K562 (cell line): ENCODE data around the gene SPAG7. TPM values are rescaled to one million over a fixed set of nuclear protein-coding genes. Genes with fewer than 3 reads are reported as not detected.

ENCODE experiments used
- ATAC-seq: fragments of 200-7000 bp; cut with Tn5 transposase; 3 replicates; pipeline ENCODE4 v1.9.1; 2020; ENCODE audit warnings: moderate library complexity
- BruUV-seq: library from RNA; stranded (reverse); fragments of 400-500 nt; replicated peaks from 2 replicates; lab custom pipeline; 2021; lab: Mats Ljungman, UMichigan
- CTCF ChIA-PET: fragments of 300-600 bp; formaldehyde crosslinking; extraction: SDS; loops from one replicate; lab custom pipeline; 2021; ENCODE audit warnings: low intra/inter-chr PET ratio; lab: Yijun Ruan, JAX
- POLR2A ChIA-PET: fragments of 300-600, 350-650 bp; sonication (Branson Sonifier 250); formaldehyde crosslinking; extraction: SDS; loops from one replicate; lab custom pipeline; 2021; ENCODE audit warnings: antibody characterized with exemption, inconsistent platforms; lab: Yijun Ruan, JAX
- DNase-seq, 4 experiments: peaks; one replicate each; pipeline versions ENCODE4 v3.0.0 to v3.0.0-alpha.2; 2011 to 2018; ENCODE audit warnings: low spot score in 3 of 4, mixed read lengths in 3 of 4; ENCODE audit errors: extremely low read depth in 1 of 4
- FAIRE-seq: peaks from 2 replicates; lab custom pipeline; 2011; peaks lifted over from hg19 to GRCh38; lab: Jason Lieb, UNC
- H2AFZ ChIP-seq: 2 replicates; pipeline ENCODE4 v1.6.0; 2011; ENCODE audit warnings: low read depth, low read length, control low read depth, inconsistent platforms
- H3K27ac ChIP-seq: fragments of 200-600 bp; 3 replicates; pipeline ENCODE4 v1.8.0; 2011; ENCODE audit warnings: low read depth, mild to moderate bottlenecking, control low read depth, inconsistent platforms, low read length, moderate library complexity, mixed read lengths; ENCODE audit errors: extremely low read depth
- H3K27me3 ChIP-seq, 2 experiments: fragments of 300-600 bp in 1 of 2; 2 replicates in 1 of 2; 3 replicates in 1 of 2; pipeline versions ENCODE4 v1.6.0 to v1.8.0; 2011; ENCODE audit warnings: inconsistent platforms in 2 of 2, low read length in 2 of 2, mild to moderate bottlenecking in 1 of 2, mixed read lengths in 1 of 2, moderate library complexity in 1 of 2; ENCODE audit not compliant: control insufficient read depth in 2 of 2, insufficient read depth in 2 of 2
- H3K36me3 ChIP-seq: fragments of 300-600 bp; 3 replicates; pipeline ENCODE4 v1.8.0; 2011; ENCODE audit warnings: mild to moderate bottlenecking, low read length, inconsistent platforms; ENCODE audit not compliant: control insufficient read depth, insufficient read depth
- H3K4me1 ChIP-seq, 2 experiments: fragments of 200-600 bp in 1 of 2; replicated peaks in 1 of 2; 2 replicates in 1 of 2; 3 replicates in 1 of 2; pipeline versions ENCODE4 v1.5.1 to v1.8.0; 2011; ENCODE audit warnings: inconsistent platforms in 2 of 2, low read length in 2 of 2, mild to moderate bottlenecking in 1 of 2, mixed read lengths in 1 of 2, moderate library complexity in 1 of 2; ENCODE audit not compliant: control insufficient read depth in 2 of 2, insufficient read depth in 2 of 2
- H3K4me2 ChIP-seq: 2 replicates; pipeline ENCODE4 v1.6.1; 2011; ENCODE audit warnings: low read length, control low read depth, inconsistent platforms, mixed read lengths; ENCODE audit not compliant: insufficient read depth
- H3K4me3 ChIP-seq: fragments of 200-600 bp; sonication (generic), shearing (Covaris generic); 2 replicates; pipeline ENCODE4 v1.5.1; 2016; ENCODE audit warnings: control low read depth, inconsistent platforms
- H3K79me2 ChIP-seq: fragments of 200-600 bp; 3 replicates; pipeline ENCODE4 v1.8.0; 2011; ENCODE audit warnings: low read length, inconsistent platforms; ENCODE audit not compliant: control insufficient read depth, insufficient read depth
- H3K9ac ChIP-seq, 2 experiments: 2 replicates each; pipeline versions ENCODE4 v1.6.0 to v1.6.1; 2011; ENCODE audit warnings: low read depth in 2 of 2, low read length in 2 of 2, control low read depth in 1 of 2, inconsistent platforms in 1 of 2, mild to moderate bottlenecking in 1 of 2, mixed read lengths in 1 of 2; ENCODE audit not compliant: insufficient read depth in 1 of 2
- H3K9me1 ChIP-seq: one replicate; pipeline ENCODE4 v1.6.0; 2011; ENCODE audit warnings: inconsistent platforms, mild to moderate bottlenecking, low read length, moderate library complexity; ENCODE audit not compliant: control insufficient read depth, insufficient read depth
- H3K9me3 ChIP-seq: replicated peaks from 2 replicates; pipeline ENCODE4 v1.5.1; 2011; ENCODE audit warnings: low read depth, low read length, inconsistent platforms; ENCODE audit not compliant: control insufficient read depth, insufficient read depth
- H4K20me1 ChIP-seq: replicated peaks from 2 replicates; pipeline ENCODE4 v1.6.1; 2011; ENCODE audit warnings: low read length, inconsistent platforms, mixed read lengths; ENCODE audit not compliant: control insufficient read depth, insufficient read depth
- LEF1 ChIP-seq: fragments of 450-650 bp; IDR thresholded peaks from 2 replicates; pipeline ENCODE4 v1.6.1; 2016; ENCODE audit warnings: mild to moderate bottlenecking
- MYC ChIP-seq, 2 experiments: fragments of 250-450 bp in 1 of 2; sonication (Bioruptor Pico) in 1 of 2; IDR thresholded peaks; 2 replicates each; pipeline versions ENCODE4 v1.5.1 to v1.6.1; 2012 to 2021; ENCODE audit warnings: low read depth in 2 of 2, borderline replicate concordance in 1 of 2, improper control_type of control experiment in 1 of 2, low read length in 1 of 2, mild to moderate bottlenecking in 1 of 2, moderate library complexity in 1 of 2
- NFE2L1 ChIP-seq: fragments of 450-650 bp; IDR thresholded peaks from 2 replicates; pipeline ENCODE4 v1.6.1; 2016; ENCODE audit warnings: missing genetic modification characterization, low read depth, mild to moderate bottlenecking, missing compliant biosample characterization, moderate library complexity, borderline replicate concordance
- RNF2 ChIP-seq: sonication (generic); IDR thresholded peaks from 2 replicates; pipeline ENCODE4 v1.6.1; 2016
- SRSF9 ChIP-seq: fragments of 200-400 bp; formaldehyde crosslinking; IDR thresholded peaks from 2 replicates; pipeline ENCODE4 v1.6.1; 2017; ENCODE audit warnings: low read depth, low read length, borderline replicate concordance
- TEAD4 ChIP-seq, 2 experiments: sonication (generic) in 1 of 2; formaldehyde crosslinking in 1 of 2; IDR thresholded peaks; 2 replicates each; pipeline versions ENCODE4 v1.6.1 to v1.8.0; 2012 to 2022; ENCODE audit warnings: borderline replicate concordance in 1 of 2, inconsistent platforms in 1 of 2, low read length in 1 of 2, mild to moderate bottlenecking in 1 of 2, missing genetic modification reagents in 1 of 2
- ZNF197 ChIP-seq: fragments of 200-800 bp; sonication (Bioruptor generic); IDR thresholded peaks from 2 replicates; pipeline ENCODE4 v1.6.1; 2016; ENCODE audit warnings: low read depth, missing genetic modification characterization, missing compliant biosample characterization
- ZNF263 ChIP-seq: sonication (generic); formaldehyde crosslinking; IDR thresholded peaks from 2 replicates; pipeline ENCODE4 v1.8.0; 2022; ENCODE audit warnings: mild to moderate bottlenecking, missing genetic modification reagents, borderline replicate concordance
- WGBS: fragments of 100-300 bp; shearing (Covaris generic); methylation state at CpG from one replicate; pipeline ENCODE4 v1.1.6; 2016; ENCODE audit warnings: low coverage, mixed read lengths; ENCODE audit not compliant: insufficient coverage; ENCODE audit errors: missing lambda C conversion rate; 5-methylcytosine and 5-hydroxymethylcytosine counted together
- in situ Hi-C: fragments of 300-500 bp; cut with MboI; formaldehyde crosslinking; loops from 4 replicates; pipeline ENCODE4 v1.15.0; 2018; ENCODE audit warnings: inconsistent platforms, mixed read lengths
- intact Hi-C: fragments of 100-400 bp; cut with micrococcal nuclease; formaldehyde crosslinking; loops from 2 replicates; pipeline ENCODE4 v1.14.2; 2022
- polyA plus RNA-seq, 8 experiments: library from polyadenylated mRNA; depleted of rRNA in 4 of 8; stranded (reverse) in 5 of 8; unstranded in 3 of 8; fragments of >200 nt; fragmentation: Nextera tagmentation in 2 of 8; fragmentation: Illumina TruSeq in 1 of 8; extraction: Ambion mirVana in 2 of 8; extraction: Trizol in 1 of 8; gene quantifications; 2 replicates each; pipeline versions ENCODE4 v1.2.1 to v1.2.3, GENCODE V29; 2011 to 2014; ENCODE audit warnings: inconsistent platforms in 1 of 8, missing spikeins in 1 of 8
- total RNA-seq, 7 experiments: library from RNA; depleted of rRNA in 6 of 7; stranded (reverse); fragments of >200 nt in 6 of 7; fragmentation: Illumina TruSeq in 2 of 7; extraction: Trizol in 2 of 7; gene quantifications; 2 replicates each; pipeline versions ENCODE4 v1.2.1 to v1.2.3, GENCODE V29; 2011 to 2021; ENCODE audit warnings: low replicate concordance in 1 of 7
- TF ChIP-seq, protein P1 (sequence below): sonication (generic); formaldehyde crosslinking; IDR thresholded peaks from 2 replicates; pipeline ENCODE4 v1.9.0; 2022; ENCODE audit warnings: mild to moderate bottlenecking, missing genetic modification reagents
- TF ChIP-seq, protein P2 (sequence below): fragments of 450-650 bp; formaldehyde crosslinking; IDR thresholded peaks from 2 replicates; pipeline ENCODE4 v1.4.0; 2022; ENCODE audit warnings: missing genetic modification characterization
- TF ChIP-seq, protein P3 (sequence below): fragments of 450-650 bp; IDR thresholded peaks from 2 replicates; pipeline ENCODE4 v1.6.1; 2017; ENCODE audit warnings: antibody characterized with exemption, mild to moderate bottlenecking
- TF ChIP-seq, protein P4 (sequence below): fragments of 250-450 bp; sonication (Bioruptor Pico); IDR thresholded peaks from 2 replicates; pipeline ENCODE4 v1.4.0; 2020; ENCODE audit warnings: borderline replicate concordance

Gene SPAG7
- total and polyA plus RNA-seq, 9 of the 15 experiments (the other 6 are each of a cell fraction or from before 2014, with no cell fraction given) = 5.6 to 53.5 (median 36.3) TPM

DNA sequence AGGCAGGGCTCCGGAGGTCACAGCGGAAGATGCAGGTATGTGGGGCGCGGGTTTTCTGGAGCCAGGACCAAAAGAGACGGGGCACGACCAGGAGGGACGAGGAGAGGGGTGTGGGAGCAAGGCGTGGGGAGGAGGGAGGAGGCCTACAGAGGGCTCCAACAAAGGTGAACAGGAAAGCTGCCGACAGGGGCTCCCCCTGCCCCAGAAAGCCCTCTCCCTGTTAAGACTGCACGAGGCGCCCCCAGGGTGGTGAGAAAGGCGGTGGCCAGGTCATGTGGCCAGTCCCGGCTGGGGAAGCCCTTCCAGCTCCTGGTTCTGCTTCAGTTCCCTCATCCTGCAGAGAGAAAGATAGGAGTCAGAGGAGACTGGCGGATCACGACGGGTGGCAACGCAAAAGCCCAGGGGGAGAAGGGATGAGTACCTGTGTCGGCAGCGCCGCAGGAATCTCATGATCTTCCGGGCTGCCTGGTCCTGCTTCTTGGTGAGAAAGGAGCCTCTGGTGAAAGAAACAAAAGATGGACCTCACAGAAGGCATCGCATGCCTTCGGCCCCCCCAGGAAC is 949 bp upstream of the SPAG7 start:
- DNase-seq (peak in 3 of 4 experiments; percentile 16 to 22 (median 22)), FAIRE-seq (no peak), ATAC-seq (no peak)
- Histone ChIP-seq H2AFZ (no peak overlapping the region), H3K27ac (peak overlapping the region; percentile 95), H3K27me3 (no peaks in the 10 kb centered on the region), H3K4me2 (peak overlapping the region; percentile 89), H3K36me3 (peaks cover 53% of the 10 kb centered on the region; the same call in 2 of the 3 replicates), H4K20me1 (no peaks in the 10 kb centered on the region), H3K9me1 (no peaks in the 10 kb centered on the region), H3K4me3 (peak overlapping the region; percentile 70), H3K79me2 (peaks cover 26% of the 10 kb centered on the region), H3K9ac (peak overlapping the region; percentile 89 to 94), H3K4me1 (peaks cover 23 to 25% of the 10 kb centered on the region in 2 experiments), H3K9me3 (no peaks in the 10 kb centered on the region)
- WGBS = 47% methylated on average over 7 of the region's 23 CpGs
- TF ChIP-seq TEAD4 (IDR thresholded peaks at IDR 0.05; ENCODE audit: low read length) (no peak), TEAD4 (CRISPR knock-in tag; IDR thresholded peaks at IDR 0.05; ENCODE audit: borderline replicate concordance) (no peak), LEF1 (no peak), RNF2 (no peak), NFE2L1 (tag) (no peak), ZNF197 (CRISPR knock-in tag) (no peak), ZNF263 (CRISPR knock-in tag) (peak; percentile 75), MYC (IDR thresholded peaks at IDR 0.05; ENCODE audit: low read depth, low read length) (0 out of 2 replicates have a peak, but pooled peaks have one; percentile 22), MYC (CRISPR knock-in tag; IDR thresholded peaks at IDR 0.05; ENCODE audit: borderline replicate concordance, low read depth) (no peak), SRSF9 (no peak)
- TF ChIP-seq, protein P1, sequence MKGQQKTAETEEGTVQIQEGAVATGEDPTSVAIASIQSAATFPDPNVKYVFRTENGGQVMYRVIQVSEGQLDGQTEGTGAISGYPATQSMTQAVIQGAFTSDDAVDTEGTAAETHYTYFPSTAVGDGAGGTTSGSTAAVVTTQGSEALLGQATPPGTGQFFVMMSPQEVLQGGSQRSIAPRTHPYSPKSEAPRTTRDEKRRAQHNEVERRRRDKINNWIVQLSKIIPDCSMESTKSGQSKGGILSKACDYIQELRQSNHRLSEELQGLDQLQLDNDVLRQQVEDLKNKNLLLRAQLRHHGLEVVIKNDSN = peak; percentile 13; the same call in 1 of the 2 replicates
- TF ChIP-seq, protein P2, sequence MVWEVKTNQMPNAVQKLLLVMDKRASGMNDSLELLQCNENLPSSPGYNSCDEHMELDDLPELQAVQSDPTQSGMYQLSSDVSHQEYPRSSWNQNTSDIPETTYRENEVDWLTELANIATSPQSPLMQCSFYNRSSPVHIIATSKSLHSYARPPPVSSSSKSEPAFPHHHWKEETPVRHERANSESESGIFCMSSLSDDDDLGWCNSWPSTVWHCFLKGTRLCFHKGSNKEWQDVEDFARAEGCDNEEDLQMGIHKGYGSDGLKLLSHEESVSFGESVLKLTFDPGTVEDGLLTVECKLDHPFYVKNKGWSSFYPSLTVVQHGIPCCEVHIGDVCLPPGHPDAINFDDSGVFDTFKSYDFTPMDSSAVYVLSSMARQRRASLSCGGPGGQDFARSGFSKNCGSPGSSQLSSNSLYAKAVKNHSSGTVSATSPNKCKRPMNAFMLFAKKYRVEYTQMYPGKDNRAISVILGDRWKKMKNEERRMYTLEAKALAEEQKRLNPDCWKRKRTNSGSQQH (CRISPR knock-in tag) = no peak
- TF ChIP-seq, protein P3, sequence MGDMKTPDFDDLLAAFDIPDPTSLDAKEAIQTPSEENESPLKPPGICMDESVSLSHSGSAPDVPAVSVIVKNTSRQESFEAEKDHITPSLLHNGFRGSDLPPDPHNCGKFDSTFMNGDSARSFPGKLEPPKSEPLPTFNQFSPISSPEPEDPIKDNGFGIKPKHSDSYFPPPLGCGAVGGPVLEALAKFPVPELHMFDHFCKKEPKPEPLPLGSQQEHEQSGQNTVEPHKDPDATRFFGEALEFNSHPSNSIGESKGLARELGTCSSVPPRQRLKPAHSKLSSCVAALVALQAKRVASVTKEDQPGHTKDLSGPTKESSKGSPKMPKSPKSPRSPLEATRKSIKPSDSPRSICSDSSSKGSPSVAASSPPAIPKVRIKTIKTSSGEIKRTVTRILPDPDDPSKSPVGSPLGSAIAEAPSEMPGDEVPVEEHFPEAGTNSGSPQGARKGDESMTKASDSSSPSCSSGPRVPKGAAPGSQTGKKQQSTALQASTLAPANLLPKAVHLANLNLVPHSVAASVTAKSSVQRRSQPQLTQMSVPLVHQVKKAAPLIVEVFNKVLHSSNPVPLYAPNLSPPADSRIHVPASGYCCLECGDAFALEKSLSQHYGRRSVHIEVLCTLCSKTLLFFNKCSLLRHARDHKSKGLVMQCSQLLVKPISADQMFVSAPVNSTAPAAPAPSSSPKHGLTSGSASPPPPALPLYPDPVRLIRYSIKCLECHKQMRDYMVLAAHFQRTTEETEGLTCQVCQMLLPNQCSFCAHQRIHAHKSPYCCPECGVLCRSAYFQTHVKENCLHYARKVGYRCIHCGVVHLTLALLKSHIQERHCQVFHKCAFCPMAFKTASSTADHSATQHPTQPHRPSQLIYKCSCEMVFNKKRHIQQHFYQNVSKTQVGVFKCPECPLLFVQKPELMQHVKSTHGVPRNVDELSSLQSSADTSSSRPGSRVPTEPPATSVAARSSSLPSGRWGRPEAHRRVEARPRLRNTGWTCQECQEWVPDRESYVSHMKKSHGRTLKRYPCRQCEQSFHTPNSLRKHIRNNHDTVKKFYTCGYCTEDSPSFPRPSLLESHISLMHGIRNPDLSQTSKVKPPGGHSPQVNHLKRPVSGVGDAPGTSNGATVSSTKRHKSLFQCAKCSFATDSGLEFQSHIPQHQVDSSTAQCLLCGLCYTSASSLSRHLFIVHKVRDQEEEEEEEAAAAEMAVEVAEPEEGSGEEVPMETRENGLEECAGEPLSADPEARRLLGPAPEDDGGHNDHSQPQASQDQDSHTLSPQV = peak; percentile 10; the same call in 1 of the 2 replicates
- TF ChIP-seq, protein P4, sequence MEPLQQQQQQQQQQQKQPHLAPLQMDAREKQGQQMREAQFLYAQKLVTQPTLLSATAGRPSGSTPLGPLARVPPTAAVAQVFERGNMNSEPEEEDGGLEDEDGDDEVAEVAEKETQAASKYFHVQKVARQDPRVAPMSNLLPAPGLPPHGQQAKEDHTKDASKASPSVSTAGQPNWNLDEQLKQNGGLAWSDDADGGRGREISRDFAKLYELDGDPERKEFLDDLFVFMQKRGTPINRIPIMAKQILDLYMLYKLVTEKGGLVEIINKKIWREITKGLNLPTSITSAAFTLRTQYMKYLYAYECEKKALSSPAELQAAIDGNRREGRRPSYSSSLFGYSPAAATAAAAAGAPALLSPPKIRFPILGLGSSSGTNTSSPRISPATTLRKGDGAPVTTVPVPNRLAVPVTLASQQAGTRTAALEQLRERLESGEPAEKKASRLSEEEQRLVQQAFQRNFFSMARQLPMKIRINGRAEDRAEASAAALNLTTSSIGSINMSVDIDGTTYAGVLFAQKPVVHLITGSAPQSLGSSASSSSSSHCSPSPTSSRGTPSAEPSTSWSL (CRISPR knock-in tag) = no peak
- ChIA-PET POLR2A (interaction anchor here (0.6 to 1.4 kb wide), 6 partner anchors 11 to 865 kb away, joined by 3 to 8 read pairs (median 6); partner anchors contain the start of gene CAMTA2), CTCF (no interaction called here)
- intact Hi-C loops (loop anchor here (10.0 kb wide), 1 partner anchor 64 kb away; the partner anchor contains the start of gene CHRNE), in situ Hi-C loops (no loop called here)
- BruUV-seq = TSS peak; percentile 65
